CD4-positive, alpha-beta T cell treated with Interleukin-15 for 1 hour (primary cell): ENCODE data around the gene LHX8.
"Not testable (repeated sequence)": the region's sequence is repeated elsewhere in the genome, so short reads cannot be mapped to it uniquely, and the experiment has no call there.

Source experiments
- DNase-seq: peaks from one replicate; pipeline ENCODE4 v3.0.0-alpha.2; 2020

LHX8 gene

GRCh38 chr1:75133750-75134646, at the start of gene LHX8:
LHX8 (plus strand) TSS chr1:75134388; CDS start chr1:75136615, 2,227 bp downstream.
- DNase-seq: no peak

- no peak for DNase-seq
These were observed 48.3 kb upstream of the LHX8 start for GRCh38 chr1:75085931-75086330.

- DNase-seq: no peak
These were observed 46.9 kb upstream of the LHX8 start for GRCh38 chr1:75087278-75087677.

GRCh38 chr1:75092141-75092540, 42.0 kb upstream of the LHX8 start:
- DNase-seq: no peak

- DNase-seq: no peak
These were observed 36.5 kb upstream of the LHX8 start for GRCh38 chr1:75097654-75098053.

- no peak for DNase-seq
These were observed 34.6 kb upstream of the LHX8 start for GRCh38 chr1:75099581-75099980.

- no peak for DNase-seq
These were observed 33.6 kb upstream of the LHX8 start for GRCh38 chr1:75100481-75101092.

GRCh38 chr1:75112362-75112951, 21.7 kb upstream of the LHX8 start:
- DNase-seq: not testable (repeated sequence)

- DNase-seq: no peak
These were observed 18.5 kb upstream of the LHX8 start for GRCh38 chr1:75115654-75116053.

- DNase-seq: no peak
These were observed 10.4 kb upstream of the LHX8 start for GRCh38 chr1:75123756-75124155.

GRCh38 chr1:75124510-75124909, 9.7 kb upstream of the LHX8 start:
- DNase-seq: no peak

- DNase-seq: no peak
These were observed 8.9 kb upstream of the LHX8 start for GRCh38 chr1:75125161-75125726.

- no peak for DNase-seq
These were observed 7.5 kb upstream of the LHX8 start for GRCh38 chr1:75126611-75127101.

GRCh38 chr1:75127916-75128717, 6.1 kb upstream of the LHX8 start:
- DNase-seq: no peak

GRCh38 chr1:75129660-75129982, 4.6 kb upstream of the LHX8 start:
- no peak for DNase-seq

GRCh38 chr1:75129983-75130789, 4.0 kb upstream of the LHX8 start:
- DNase-seq: no peak

GRCh38 chr1:75130865-75131564, 3.2 kb upstream of the LHX8 start:
- no peak for DNase-seq

- DNase-seq: no peak
These were observed 2.5 kb upstream of the LHX8 start for GRCh38 chr1:75131565-75132241.

GRCh38 chr1:75132242-75132811, 1.9 kb upstream of the LHX8 start:
- no peak for DNase-seq
